AG09319 (cell line): ENCODE data around the gene PDZK1IP1.

Experiments used
- DNase-seq: peaks from one replicate; pipeline ENCODE4 v3.0.0-alpha.2; 2010; ENCODE audit warnings: low read depth; ENCODE audit errors: extremely low read depth
- TF ChIP-seq, protein P1 (sequence below): IDR thresholded peaks from 2 replicates; pipeline ENCODE4 v1.5.1; 2011; ENCODE audit warnings: low read depth, mild to moderate bottlenecking, inconsistent platforms, low read length, moderate library complexity

The PDZK1IP1 gene

DNA sequence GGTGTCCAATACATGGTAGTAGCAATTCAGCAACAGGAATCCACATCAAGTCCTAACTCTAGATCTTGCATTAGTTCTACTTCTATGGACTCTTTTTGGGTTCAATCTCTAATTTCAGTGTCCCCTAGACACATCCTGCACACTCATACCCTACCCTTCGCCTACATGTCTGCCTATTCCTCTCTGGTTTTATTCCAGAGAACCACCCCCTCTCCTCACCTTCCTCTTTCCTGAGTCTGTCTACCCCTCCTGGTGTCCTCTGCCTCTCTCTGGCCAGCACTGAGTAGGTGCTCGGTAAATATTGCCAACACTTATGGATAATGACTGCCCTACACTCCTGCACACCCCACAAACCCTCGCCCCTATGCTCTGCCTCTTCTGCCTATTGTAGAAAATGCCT is 32.6 kb upstream of the PDZK1IP1 start:
- DNase-seq, result no peak
- TF ChIP-seq, protein P1, sequence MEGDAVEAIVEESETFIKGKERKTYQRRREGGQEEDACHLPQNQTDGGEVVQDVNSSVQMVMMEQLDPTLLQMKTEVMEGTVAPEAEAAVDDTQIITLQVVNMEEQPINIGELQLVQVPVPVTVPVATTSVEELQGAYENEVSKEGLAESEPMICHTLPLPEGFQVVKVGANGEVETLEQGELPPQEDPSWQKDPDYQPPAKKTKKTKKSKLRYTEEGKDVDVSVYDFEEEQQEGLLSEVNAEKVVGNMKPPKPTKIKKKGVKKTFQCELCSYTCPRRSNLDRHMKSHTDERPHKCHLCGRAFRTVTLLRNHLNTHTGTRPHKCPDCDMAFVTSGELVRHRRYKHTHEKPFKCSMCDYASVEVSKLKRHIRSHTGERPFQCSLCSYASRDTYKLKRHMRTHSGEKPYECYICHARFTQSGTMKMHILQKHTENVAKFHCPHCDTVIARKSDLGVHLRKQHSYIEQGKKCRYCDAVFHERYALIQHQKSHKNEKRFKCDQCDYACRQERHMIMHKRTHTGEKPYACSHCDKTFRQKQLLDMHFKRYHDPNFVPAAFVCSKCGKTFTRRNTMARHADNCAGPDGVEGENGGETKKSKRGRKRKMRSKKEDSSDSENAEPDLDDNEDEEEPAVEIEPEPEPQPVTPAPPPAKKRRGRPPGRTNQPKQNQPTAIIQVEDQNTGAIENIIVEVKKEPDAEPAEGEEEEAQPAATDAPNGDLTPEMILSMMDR, result no peak

GRCh38 chr1:47219590-47220220 is 29.9 kb upstream of the PDZK1IP1 start:
- no peak for DNase-seq
- TF ChIP-seq, protein P1, result no peak

- DNase-seq, result no peak
Observed at GRCh38 chr1:47219001-47219400, 29.2 kb upstream of the PDZK1IP1 start.

DNA sequence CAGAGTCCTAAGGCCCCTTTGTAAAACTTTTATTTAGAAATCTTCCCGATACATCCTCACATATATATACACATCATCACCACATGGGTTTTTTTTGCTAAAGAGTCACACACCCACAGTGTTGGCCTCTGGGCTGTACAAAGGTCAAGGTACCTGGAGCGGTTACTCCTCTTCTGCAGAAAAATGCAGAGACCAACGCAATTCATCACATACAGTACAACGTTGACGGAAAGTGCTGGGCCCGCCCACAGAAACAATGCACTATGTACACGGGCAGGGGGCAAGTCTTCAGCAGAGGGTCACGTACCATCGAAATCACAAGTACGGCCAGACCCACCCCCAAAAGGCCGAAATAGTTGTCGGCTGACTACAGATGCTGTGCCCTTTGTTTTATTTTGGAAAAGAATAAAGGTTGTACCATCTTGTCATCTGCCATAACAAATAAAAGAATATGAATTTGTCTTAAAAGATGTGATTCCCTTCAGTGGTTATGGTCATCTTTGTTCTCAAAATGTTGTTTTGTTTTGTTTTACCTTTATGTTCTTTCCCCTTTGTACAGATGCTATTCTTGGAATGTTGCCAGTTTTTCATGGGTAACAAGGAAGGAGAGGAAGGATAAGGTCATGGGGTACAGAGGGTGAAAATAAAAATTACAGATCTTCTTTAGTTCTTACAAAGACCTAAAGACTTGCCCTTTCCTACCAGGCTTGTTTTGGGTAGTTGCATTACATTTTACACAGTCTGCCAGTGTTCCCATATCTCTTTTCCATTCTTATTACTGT is 26.6 kb upstream of the PDZK1IP1 start:
- DNase-seq, result no peak
- TF ChIP-seq, protein P1, result no peak

More at GRCh38 chr1:47219001-47219400, 29.2 kb upstream of the PDZK1IP1 start:
- TF ChIP-seq, protein P1, result no peak

DNA sequence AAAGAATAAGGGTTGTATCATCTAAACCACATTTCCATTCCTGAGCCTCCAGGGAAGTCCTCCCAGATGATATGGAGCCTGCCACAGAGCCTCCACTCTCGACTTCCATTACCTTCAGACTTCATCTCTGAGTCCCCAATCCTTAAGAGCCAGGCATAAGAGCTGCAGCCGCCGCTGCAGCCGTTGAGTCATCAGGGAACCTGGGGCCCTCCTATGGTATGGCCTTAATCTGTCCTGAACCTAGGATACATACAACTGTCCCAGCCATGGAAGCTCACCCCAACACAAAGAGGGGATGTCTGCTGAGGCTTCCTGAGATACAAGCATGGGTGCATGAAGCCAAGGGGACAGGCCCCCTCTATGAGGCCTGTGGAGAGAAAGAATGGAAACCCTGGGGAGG is 25.9 kb upstream of the PDZK1IP1 start:
- no peak for DNase-seq
- TF ChIP-seq, protein P1, result no peak

GRCh38 chr1:47214549-47214948 is 24.7 kb upstream of the PDZK1IP1 start:
- no peak for DNase-seq
- TF ChIP-seq, protein P1, result no peak

DNA sequence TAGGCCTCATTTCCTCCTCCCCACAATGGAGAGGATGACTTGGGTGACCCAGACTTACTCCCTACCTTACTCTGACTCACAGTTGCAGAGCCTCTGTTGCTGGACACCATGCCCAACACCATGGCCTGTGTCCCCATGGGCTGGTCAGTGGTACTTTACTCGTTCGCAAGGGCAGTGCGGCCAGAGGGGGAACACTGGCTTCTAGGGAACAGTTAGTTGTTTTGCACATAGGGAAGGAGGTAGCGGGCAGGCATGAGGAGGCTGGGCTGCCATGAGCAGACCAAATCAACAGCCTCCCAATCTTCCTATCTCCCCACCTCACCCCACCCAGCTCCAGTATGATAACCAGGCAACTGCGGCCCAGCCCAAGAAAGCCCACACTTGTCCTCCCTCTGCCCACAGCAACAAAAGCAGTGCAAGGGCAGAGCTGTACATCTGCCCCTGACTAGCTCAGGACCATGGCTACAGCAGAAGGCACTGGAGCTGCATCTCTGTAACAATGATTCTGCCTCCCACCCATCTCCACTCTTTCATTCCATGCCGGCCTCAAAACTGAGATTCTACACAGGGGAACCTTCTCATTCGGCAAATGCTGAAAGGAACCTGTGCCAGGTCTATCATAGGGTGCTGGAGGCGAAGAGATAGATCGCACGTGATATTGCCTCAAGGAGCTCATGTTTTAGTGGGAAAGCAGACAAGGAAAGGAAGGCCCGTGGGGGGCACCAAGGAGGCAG is 23.6 kb upstream of the PDZK1IP1 start:
- TF ChIP-seq, protein P1, result no peak
- DNase-seq, result no peak
